Spinal cord (tissue), 10 donors: ENCODE measurements around the gene RGS6. TPM values are rescaled to one million over a fixed set of nuclear protein-coding genes. Genes with fewer than 3 reads are reported as not detected.
A peak's percentile ranks its signal among the peaks of the same experiment; 100 is the strongest.

Source experiments
- DNase-seq, 6 donors: peaks; one replicate each; pipeline versions ENCODE4 v3.0.0 to v3.0.0-alpha.2; 2013 to 2015; ENCODE audit warnings: low spot score in 6 of 6, low read depth in 4 of 6
- H3K27ac ChIP-seq: one replicate; pipeline ENCODE4 v1.5.1; 2013; ENCODE audit warnings: low read depth, low read length, control low read depth
- H3K27me3 ChIP-seq: one replicate; pipeline ENCODE4 v1.6.1; 2013; ENCODE audit warnings: low read length; ENCODE audit not compliant: control insufficient read depth, insufficient read depth
- H3K36me3 ChIP-seq: one replicate; pipeline ENCODE4 v1.6.1; 2013; ENCODE audit warnings: low read length; ENCODE audit not compliant: control insufficient read depth, insufficient read depth
- H3K4me1 ChIP-seq: one replicate; pipeline ENCODE4 v1.6.1; 2013; ENCODE audit warnings: low read length; ENCODE audit not compliant: control insufficient read depth, insufficient read depth
- H3K4me3 ChIP-seq: one replicate; pipeline ENCODE4 v1.5.1; 2013; ENCODE audit warnings: low read depth, low read length, control low read depth
- H3K9me3 ChIP-seq: one replicate; pipeline ENCODE4 v1.6.1; 2013; ENCODE audit warnings: low read length; ENCODE audit not compliant: control insufficient read depth, insufficient read depth
- WGBS: methylation state at CpG from one replicate; pipeline ENCODE4 v1.1.5; 2013; ENCODE audit warnings: missing lambda C conversion rate; ENCODE audit not compliant: insufficient coverage; 5-methylcytosine and 5-hydroxymethylcytosine counted together
- polyA plus RNA-seq, 2 donors: library from polyadenylated mRNA; unstranded; fragments of 120-200 nt; gene quantifications; one replicate each; pipeline ENCODE4 v1.2.1, GENCODE V29; 2013; ENCODE audit not compliant: insufficient read length in 2 of 2
- total RNA-seq, 2 donors: library from RNA; depleted of rRNA in 1 of 2; stranded (reverse); fragments of 120-200 nt in 1 of 2; fragments of >200 nt in 1 of 2; gene quantifications; one replicate each; pipeline versions ENCODE4 v1.2.3 to v1.2.4, GENCODE V29; 2013 to 2014
- donor health status: healthy.

RGS6 gene
- total and polyA plus RNA-seq, 4 donors = 9.1 to 11.5 (median 10.3) TPM

DNA sequence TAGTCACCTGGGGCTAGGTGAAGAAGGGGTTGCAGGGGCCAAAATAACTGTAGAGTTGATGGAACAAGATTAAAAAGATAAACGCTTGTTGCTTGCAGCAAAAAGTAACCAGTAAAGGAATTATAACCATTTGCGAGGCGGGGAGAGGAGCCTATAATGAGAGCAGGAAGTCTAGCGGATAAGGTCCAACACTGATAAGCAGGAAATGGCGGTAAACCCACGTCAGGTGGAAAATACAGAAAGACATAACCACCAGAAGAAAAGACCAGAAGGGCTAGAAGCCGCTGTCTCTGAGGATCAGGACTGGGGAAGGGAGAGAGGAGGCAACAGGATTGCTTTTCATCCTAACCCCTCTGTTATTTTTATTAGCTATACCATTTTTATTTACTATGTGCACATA, 658.3 kb downstream of the RGS6 start:
- Histone ChIP-seq H3K36me3 (no peaks in the 10 kb centered on the region), H3K4me3 (no peak overlapping the region), H3K4me1 (no peaks in the 10 kb centered on the region), H3K9me3 (no peaks in the 10 kb centered on the region), H3K27me3 (no peaks in the 10 kb centered on the region), H3K27ac (no peak overlapping the region)
- 92% methylated on average over 2 of the region's 7 CpGs for WGBS
- no peak for DNase-seq

GRCh38 chr14:72591391-72591790, 659.2 kb downstream of the RGS6 start:
- Histone ChIP-seq H3K9me3 (no peaks in the 10 kb centered on the region), H3K27ac (no peak overlapping the region)

GRCh38 chr14:72594099-72594901, 662.1 kb downstream of the RGS6 start:
- no peak for DNase-seq
- 77% methylated on average over 12 of the region's 14 CpGs for WGBS
- no peak overlapping the region for H3K27ac ChIP-seq
- H3K36me3 ChIP-seq = no peaks in the 10 kb centered on the region
- H3K4me3 ChIP-seq = no peak overlapping the region
- H3K9me3 ChIP-seq = no peaks in the 10 kb centered on the region
- no peaks in the 10 kb centered on the region for H3K27me3 ChIP-seq
- no peaks in the 10 kb centered on the region for H3K4me1 ChIP-seq

More at GRCh38 chr14:72591391-72591790, 659.2 kb downstream of the RGS6 start:
- WGBS = no CpG with 5 or more reads among the region's 4 CpGs
- Histone ChIP-seq H3K36me3 (no peaks in the 10 kb centered on the region), H3K27me3 (no peaks in the 10 kb centered on the region), H3K4me1 (no peaks in the 10 kb centered on the region), H3K4me3 (no peak overlapping the region)
- DNase-seq = peak in 1 of 6 donors; percentile 68

- no peak for DNase-seq
- H3K27ac ChIP-seq = no peak overlapping the region
- H3K27me3 ChIP-seq = no peaks in the 10 kb centered on the region
- H3K4me1 ChIP-seq = no peaks in the 10 kb centered on the region
- H3K36me3 ChIP-seq = no peaks in the 10 kb centered on the region
- WGBS = 97% methylated on average over 6 of the region's 8 CpGs
- no peak overlapping the region for H3K4me3 ChIP-seq
- no peaks in the 10 kb centered on the region for H3K9me3 ChIP-seq
These were observed 663.1 kb downstream of the RGS6 start for GRCh38 chr14:72595152-72595862.

DNA sequence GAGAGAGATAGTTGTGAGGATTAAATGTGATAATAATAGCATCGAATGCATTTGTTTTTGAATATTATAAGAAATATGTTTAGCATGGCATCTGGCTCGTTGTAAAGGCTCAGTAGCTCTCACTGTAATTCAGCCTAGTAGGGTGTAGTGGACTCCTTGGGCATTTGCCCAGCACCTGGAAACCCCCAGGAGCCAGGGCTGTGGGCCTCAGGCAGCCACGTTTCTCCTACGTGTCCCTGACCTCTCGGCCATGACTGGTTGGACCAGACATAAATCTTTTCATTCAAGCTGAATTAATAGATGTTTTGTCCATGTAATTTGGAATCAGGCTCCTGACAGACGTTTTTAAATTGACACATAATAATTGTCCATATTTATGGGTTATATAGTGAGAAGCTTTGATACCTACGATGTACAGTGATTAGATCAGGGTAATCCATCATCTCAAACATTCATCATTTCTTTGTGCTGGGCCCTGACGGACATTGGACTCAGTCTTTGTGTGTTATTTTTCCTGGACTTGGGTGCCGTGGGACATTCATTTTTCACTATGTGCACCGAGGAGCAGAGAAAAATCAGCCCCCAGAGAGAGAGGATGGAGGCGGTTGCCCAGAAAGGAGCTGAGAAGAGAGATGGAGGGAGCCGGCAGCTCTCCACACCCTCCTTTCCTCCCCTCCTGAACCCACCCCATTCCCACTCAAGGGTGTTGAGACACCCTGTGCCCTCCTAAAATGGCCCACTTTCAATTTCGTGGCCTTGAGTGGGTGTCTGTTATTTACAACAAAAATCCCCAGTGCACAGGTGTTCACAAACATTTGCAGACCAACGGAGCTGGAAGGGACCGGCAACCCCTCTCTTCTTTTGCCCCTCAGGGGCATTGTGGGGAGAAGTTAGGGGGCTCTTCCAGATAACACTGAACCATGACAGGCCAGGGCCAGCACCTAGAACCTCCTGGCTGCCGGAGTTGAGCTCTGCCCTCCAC, 665.3 kb downstream of the RGS6 start:
- peak in 1 of 6 donors; percentile 16 for DNase-seq
- no peak overlapping the region for H3K27ac ChIP-seq
- no peaks in the 10 kb centered on the region for H3K4me1 ChIP-seq
- H3K4me3 ChIP-seq = no peak overlapping the region
- WGBS = 69% methylated on average over 5 of the region's 16 CpGs
- H3K36me3 ChIP-seq = no peaks in the 10 kb centered on the region
- H3K9me3 ChIP-seq = no peaks in the 10 kb centered on the region
- H3K27me3 ChIP-seq = no peaks in the 10 kb centered on the region

- no peak overlapping the region for H3K27ac ChIP-seq
- 48% methylated on average over 5 of the region's 5 CpGs for WGBS
- DNase-seq = peak in 2 of 6 donors; percentile 65 to 68
These were observed 666.1 kb downstream of the RGS6 start for GRCh38 chr14:72598306-72598705.

DNA sequence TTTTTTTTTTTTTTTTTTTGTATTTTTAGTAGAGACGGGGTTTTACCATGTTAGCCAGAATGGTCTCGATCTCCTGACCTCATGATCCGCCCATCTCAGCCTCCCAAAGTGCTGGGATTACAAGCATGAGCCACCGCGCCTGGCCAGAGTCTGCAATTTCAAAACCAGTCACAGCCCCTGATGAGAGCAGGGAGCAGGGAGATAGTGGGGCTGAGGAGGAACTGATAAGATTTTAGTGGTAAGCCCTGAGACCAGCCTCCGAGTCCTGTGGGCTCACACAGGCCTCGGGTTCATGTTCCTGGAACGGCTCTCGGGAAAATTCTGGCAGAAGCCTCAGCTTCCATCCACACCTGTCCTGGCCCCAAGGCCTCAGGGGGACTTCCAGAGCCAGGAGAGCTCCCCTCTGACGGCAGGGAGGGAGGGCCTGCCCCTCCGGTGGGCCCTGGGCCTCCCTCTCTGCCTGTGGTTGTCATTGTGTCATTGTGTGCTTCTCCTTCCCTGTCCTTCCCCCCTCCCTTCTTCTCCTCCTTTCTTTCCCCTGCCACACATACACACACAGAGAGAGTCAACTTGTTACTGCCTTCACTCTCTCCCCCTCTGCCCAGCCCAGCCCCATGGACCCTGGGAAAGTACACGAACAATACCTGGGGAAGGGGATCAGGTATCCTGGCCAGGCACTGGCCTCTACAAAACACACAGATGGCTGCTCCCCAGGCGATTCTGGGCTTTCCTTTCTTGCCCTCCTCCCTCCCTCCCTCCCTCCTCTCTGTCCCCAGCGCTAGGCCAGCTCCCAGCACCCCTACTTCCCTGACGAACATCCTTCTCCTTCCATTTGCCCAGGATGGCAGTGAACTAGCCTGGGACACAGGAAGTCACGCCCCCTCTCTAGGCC, 667.6 kb downstream of the RGS6 start:
- Histone ChIP-seq H3K36me3 (no peaks in the 10 kb centered on the region), H3K27ac (no peak overlapping the region), H3K4me3 (no peak overlapping the region), H3K9me3 (no peaks in the 10 kb centered on the region), H3K4me1 (no peaks in the 10 kb centered on the region), H3K27me3 (no peaks in the 10 kb centered on the region)
- 59% methylated on average over 9 of the region's 16 CpGs for WGBS
- no peak for DNase-seq

More at GRCh38 chr14:72598306-72598705, 666.1 kb downstream of the RGS6 start:
- H3K4me1 ChIP-seq = no peaks in the 10 kb centered on the region
- no peaks in the 10 kb centered on the region for H3K9me3 ChIP-seq
- H3K36me3 ChIP-seq = no peaks in the 10 kb centered on the region
- no peaks in the 10 kb centered on the region for H3K27me3 ChIP-seq
- no peak overlapping the region for H3K4me3 ChIP-seq

- H3K27ac ChIP-seq = no peak overlapping the region
- H3K4me1 ChIP-seq = no peaks in the 10 kb centered on the region
- no peak for DNase-seq
- H3K9me3 ChIP-seq = no peaks in the 10 kb centered on the region
- WGBS = 69% methylated on average over 4 of the region's 9 CpGs
- H3K4me3 ChIP-seq = no peak overlapping the region
- H3K27me3 ChIP-seq = no peaks in the 10 kb centered on the region
- H3K36me3 ChIP-seq = no peaks in the 10 kb centered on the region
These were observed 668.5 kb downstream of the RGS6 start for GRCh38 chr14:72600551-72601330.
